AG09309 (cell line): ENCODE results near the gene AVEN.
A peak's percentile ranks its signal among the peaks of the same experiment; 100 is the strongest.
"Not testable (repeated sequence)": the region's sequence is repeated elsewhere in the genome, so short reads cannot be mapped to it uniquely, and the experiment has no call there.

Experiments used
- DNase-seq: peaks from one replicate; pipeline ENCODE4 v3.0.0-alpha.2; 2010; ENCODE audit warnings: low read depth
- H3K4me3 ChIP-seq: 2 replicates; pipeline ENCODE4 v1.5.1; 2011; ENCODE audit warnings: mild to moderate bottlenecking, low read depth, low read length, moderate library complexity; ENCODE audit not compliant: control insufficient read depth
- CTCF ChIP-seq: IDR thresholded peaks from 2 replicates; pipeline ENCODE4 v1.5.1; 2011; ENCODE audit warnings: mild to moderate bottlenecking, low read depth, low read length, inconsistent platforms; ENCODE audit not compliant: insufficient read depth, control insufficient read depth; ENCODE audit errors: missing control alignments

Gene AVEN

DNA sequence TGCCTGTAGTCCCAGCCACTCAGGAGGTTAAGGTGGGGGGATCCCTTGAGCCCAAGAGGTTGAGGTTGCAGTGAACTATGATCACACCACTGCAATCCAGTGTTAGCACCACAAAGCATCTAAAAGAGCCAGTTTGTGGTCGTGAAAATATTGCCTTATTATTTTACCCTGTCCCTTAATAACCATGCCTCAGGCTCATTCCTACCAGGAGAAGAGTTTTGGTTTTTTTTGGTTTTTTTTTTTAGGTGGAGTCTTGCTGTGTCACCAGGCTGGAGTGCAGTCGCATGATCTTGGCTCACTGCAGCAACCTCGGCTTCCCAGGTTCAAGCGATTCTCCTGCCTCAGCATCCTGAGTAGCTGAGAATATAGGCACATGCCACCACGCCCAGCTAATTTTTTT is 17.9 kb upstream of the AVEN start:
- no peak for DNase-seq
- TF ChIP-seq CTCF: no peak
- H3K4me3 ChIP-seq: no peak overlapping the region

- no peak for TF ChIP-seq CTCF
- peak; percentile 78 for DNase-seq
- H3K4me3 ChIP-seq: no peak overlapping the region
These were observed 17.0 kb upstream of the AVEN start for GRCh38 chr15:34055868-34056595.

- no peak for TF ChIP-seq CTCF
- H3K4me3 ChIP-seq: no peak overlapping the region
- no peak for DNase-seq
These were observed 15.2 kb upstream of the AVEN start for GRCh38 chr15:34054081-34054707.

DNA sequence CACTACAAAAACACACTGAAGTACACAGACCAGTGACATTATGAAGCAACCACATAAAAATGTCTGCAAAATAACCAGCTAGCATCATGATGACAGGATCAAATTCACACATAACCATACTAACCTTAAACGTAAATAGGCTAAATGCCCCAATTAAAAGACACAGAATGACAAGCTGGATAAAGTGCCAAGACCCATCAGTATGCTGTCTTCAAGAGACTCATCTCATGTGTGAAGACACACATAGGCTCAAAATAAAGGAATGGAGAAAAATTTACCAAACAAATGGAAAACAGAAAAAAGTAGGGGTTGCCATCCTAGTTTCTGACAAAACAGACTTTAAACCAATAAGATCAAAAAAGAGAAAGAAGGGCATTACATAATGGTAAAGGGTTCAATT is 11.4 kb upstream of the AVEN start:
- DNase-seq, H3K4me3 ChIP-seq: not testable (repeated sequence)

- DNase-seq: peak; percentile 46
- no peak overlapping the region for H3K4me3 ChIP-seq
- TF ChIP-seq CTCF: no peak
These were observed 10.1 kb upstream of the AVEN start for GRCh38 chr15:34049112-34049511.

- no peak for DNase-seq
- H3K4me3 ChIP-seq: peak overlapping the region; percentile 9; the same call in 1 of the 2 replicates
- no peak for TF ChIP-seq CTCF
These were observed 9.1 kb upstream of the AVEN start for GRCh38 chr15:34047893-34048775.

GRCh38 chr15:34046471-34047145 is 7.6 kb upstream of the AVEN start:
- DNase-seq: no peak
- no peak overlapping the region for H3K4me3 ChIP-seq
- no peak for TF ChIP-seq CTCF
